B cell (primary cell): ENCODE data around the gene NUP210. TPM values are rescaled to one million over a fixed set of nuclear protein-coding genes. Genes with fewer than 3 reads are reported as not detected.

Source experiments
- ATAC-seq: fragments of 200-7000 bp; cut with Tn5 transposase; one replicate; pipeline ENCODE4 v1.10.0; 2021; ENCODE audit warnings: low read depth, mild to moderate bottlenecking, moderate number of reproducible peaks, moderate library complexity
- CTCF ChIA-PET: fragments of 350-600 bp; sonication (Branson Sonifier 250); formaldehyde crosslinking; loops from one replicate; lab custom pipeline; 2021; ENCODE audit warnings: antibody characterized with exemption, inconsistent platforms; lab: Charles Lee
- POLR2A ChIA-PET: fragments of 350-600 bp; sonication (Branson Sonifier 250); formaldehyde crosslinking; loops from one replicate; lab custom pipeline; 2021; ENCODE audit warnings: antibody characterized with exemption; lab: Charles Lee
- DNase-seq: peaks from one replicate; pipeline ENCODE4 v3.0.0; 2013
- H2AFZ ChIP-seq: 2 replicates; pipeline ENCODE4 v1.6.1; 2012; ENCODE audit warnings: mild to moderate bottlenecking, low read depth, low read length; ENCODE audit not compliant: insufficient read depth, poor library complexity, severe bottlenecking
- H3K27ac ChIP-seq, 2 donors: 1 replicate in 1 of 2; 2 replicates in 1 of 2; pipeline ENCODE4 v1.5.1; 2012 to 2013; ENCODE audit warnings: low read length in 2 of 2, mild to moderate bottlenecking in 2 of 2, moderate library complexity in 1 of 2
- H3K27me3 ChIP-seq, 4 experiments: fragments of 200-600 bp in 1 of 4; sonication (generic) in 1 of 4; replicated peaks in 1 of 4; 1 replicate in 2 of 4; 2 replicates in 2 of 4; pipeline versions ENCODE4 v1.6.1 to v1.7.0; 2013 to 2016; ENCODE audit warnings: low read length in 3 of 4, mild to moderate bottlenecking in 2 of 4, mixed read lengths in 1 of 4, moderate library complexity in 1 of 4; ENCODE audit not compliant: insufficient read depth in 4 of 4, control insufficient read depth in 3 of 4; ENCODE audit errors: control extremely low read depth in 1 of 4
- H3K36me3 ChIP-seq, 2 experiments: replicated peaks in 1 of 2; 1 replicate in 1 of 2; 2 replicates in 1 of 2; pipeline versions ENCODE4 v1.6.1 to v1.7.1; 2013; ENCODE audit warnings: low read length in 1 of 2; ENCODE audit not compliant: insufficient read depth in 2 of 2, control insufficient read depth in 1 of 2; ENCODE audit errors: control extremely low read depth in 1 of 2, extremely low read depth in 1 of 2
- H3K4me1 ChIP-seq, 2 donors: fragments of 200-600 bp in 1 of 2; sonication (generic) in 1 of 2; 1 replicate in 1 of 2; 2 replicates in 1 of 2; pipeline versions ENCODE4 v1.5.1 to v1.6.1; 2013 to 2017; ENCODE audit warnings: low read length in 2 of 2; ENCODE audit not compliant: control insufficient read depth in 2 of 2, insufficient read depth in 2 of 2
- H3K4me2 ChIP-seq: replicated peaks from 2 replicates; pipeline ENCODE3; 2012; ENCODE audit warnings: mild to moderate bottlenecking, low read depth, low read length; ENCODE audit not compliant: poor library complexity, severe bottlenecking
- H3K4me3 ChIP-seq, 5 experiments: fragments of 200-600 bp in 1 of 5; sonication (generic) in 1 of 5; 1 replicate in 3 of 5; 2 replicates in 2 of 5; pipeline versions ENCODE4 v1.5.1 to v1.7.0; 2011 to 2016; ENCODE audit warnings: low read length in 4 of 5, mild to moderate bottlenecking in 4 of 5, low read depth in 2 of 5, control low read depth in 1 of 5, moderate library complexity in 1 of 5; ENCODE audit not compliant: insufficient read depth in 1 of 5; ENCODE audit errors: control extremely low read depth in 1 of 5, extremely low read depth in 1 of 5
- H3K79me2 ChIP-seq: fragments of 200-600 bp; sonication (generic); one replicate; pipeline ENCODE4 v1.6.0; 2016; ENCODE audit warnings: low read length; ENCODE audit not compliant: control insufficient read depth, insufficient read depth
- H3K9ac ChIP-seq: fragments of 200-600 bp; sonication (generic); 2 replicates; pipeline ENCODE4 v1.6.1; 2017; ENCODE audit warnings: mild to moderate bottlenecking, low read length, moderate library complexity
- H3K9me3 ChIP-seq, 3 donors: one replicate each; pipeline versions ENCODE4 v1.6.1 to v1.7.1; 2013; ENCODE audit warnings: low read length in 2 of 3; ENCODE audit not compliant: control insufficient read depth in 2 of 3, insufficient read depth in 1 of 3; ENCODE audit errors: control extremely low read depth in 1 of 3
- H4K20me1 ChIP-seq: 2 replicates; pipeline ENCODE4 v1.6.0; 2012; ENCODE audit warnings: mild to moderate bottlenecking, low read length; ENCODE audit not compliant: insufficient read depth, control insufficient read depth, poor library complexity, severe bottlenecking
- H3K27ac Mint-ChIP-seq: one replicate; pipeline ENCODE4 v1.8.0; 2021; ENCODE audit warnings: mixed read lengths
- H3K27me3 Mint-ChIP-seq: one replicate; pipeline ENCODE4 v1.8.0; 2021; ENCODE audit warnings: mixed read lengths
- H3K4me1 Mint-ChIP-seq: one replicate; pipeline ENCODE4 v1.8.0; 2021; ENCODE audit warnings: mixed read lengths
- H3K4me3 Mint-ChIP-seq: one replicate; pipeline ENCODE4 v1.8.0; 2021; ENCODE audit warnings: mixed read lengths
- H3K9me3 Mint-ChIP-seq: one replicate; pipeline ENCODE4 v1.8.0; 2022; ENCODE audit warnings: mixed read lengths; ENCODE audit not compliant: insufficient read depth
- EZH2 ChIP-seq: IDR thresholded peaks from 2 replicates; pipeline ENCODE4 v1.6.1; 2012; ENCODE audit warnings: borderline replicate concordance, low read depth, mild to moderate bottlenecking, moderate library complexity, low read length; ENCODE audit not compliant: insufficient read depth, poor library complexity, severe bottlenecking
- WGBS: methylation state at CpG from one replicate; pipeline ENCODE4 v1.1.5; 2013; ENCODE audit warnings: missing lambda C conversion rate; ENCODE audit not compliant: insufficient coverage; 5-methylcytosine and 5-hydroxymethylcytosine counted together
- intact Hi-C: fragments of 100-400 bp; cut with micrococcal nuclease; formaldehyde crosslinking; loops from one replicate; pipeline ENCODE4 v1.10.0; 2022
- polyA plus RNA-seq: library from polyadenylated mRNA; depleted of rRNA; stranded (reverse); fragments of >200 nt; gene quantifications from 2 replicates; pipeline ENCODE4 v1.2.3, GENCODE V29; 2012
- total RNA-seq, 2 donors: library from RNA; stranded (reverse); fragments of 120-200 nt in 1 of 2; gene quantifications; 1 replicate in 1 of 2; 2 replicates in 1 of 2; pipeline versions ENCODE4 v1.2.3 to v1.2.4, GENCODE V29; 2013 to 2022
- TF ChIP-seq, protein P1 (sequence below): fragments of 200-600 bp; IDR thresholded peaks from one replicate; pipeline ENCODE4 v1.8.0; 2022; ENCODE audit warnings: antibody characterized with exemption, mild to moderate bottlenecking

Gene NUP210
- total and polyA plus RNA-seq, 2 donors (not counting 1 experiment from before 2014, with no cell fraction given) = 114 to 159 TPM

DNA sequence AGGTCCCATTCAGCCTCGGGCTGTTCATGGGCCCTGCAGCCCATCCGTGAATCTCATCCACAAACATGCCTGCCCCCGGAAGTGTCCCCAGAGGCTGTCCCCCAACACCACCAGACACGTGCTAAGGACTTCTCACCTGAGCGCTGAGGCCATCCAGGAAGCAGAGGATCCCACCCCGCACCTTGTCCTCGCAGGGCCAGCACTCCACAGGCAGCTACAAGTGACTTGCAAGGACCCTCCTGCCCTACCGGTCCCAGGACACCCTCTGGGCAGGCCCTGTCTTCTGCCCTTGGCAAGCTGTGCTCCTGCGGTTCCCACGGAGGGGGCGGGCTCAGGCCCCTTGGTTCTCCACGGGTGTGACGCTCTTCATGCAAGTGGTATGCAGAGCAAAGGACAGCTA is 146.0 kb downstream of the NUP210 start:
- POLR2A ChIA-PET = no interaction called here
- Histone ChIP-seq H3K9me3 (peaks cover 0 to 9% (median 3%) of the 10 kb centered on the region in 3 donors), H3K4me2 (no peak overlapping the region), H2AFZ (no peak overlapping the region), H4K20me1 (no peaks in the 10 kb centered on the region), H3K36me3 (no peaks in the 10 kb centered on the region), H3K27ac (no peak overlapping the region), H3K9ac (no peak overlapping the region), H3K27me3 (peaks cover 0 to 9% (median 0%) of the 10 kb centered on the region in 4 experiments), H3K79me2 (no peaks in the 10 kb centered on the region), H3K4me3 (no peak overlapping the region), H3K4me1 (peaks cover 0 to 8% of the 10 kb centered on the region in 2 donors)
- no peak for ATAC-seq
- Mint-ChIP-seq H3K9me3 (no peaks in the 10 kb centered on the region), H3K27ac (no peak overlapping the region), H3K4me3 (no peak overlapping the region), H3K27me3 (peaks cover 12% of the 10 kb centered on the region), H3K4me1 (peaks cover 6% of the 10 kb centered on the region)
- DNase-seq = no peak
- CTCF ChIA-PET = interaction anchor here (0.6 to 2.2 kb wide), 3 partner anchors 10 to 374 kb away, joined by 3 to 6 read pairs (median 3); no protein-coding TSS in a partner anchor
- TF ChIP-seq, protein P1, sequence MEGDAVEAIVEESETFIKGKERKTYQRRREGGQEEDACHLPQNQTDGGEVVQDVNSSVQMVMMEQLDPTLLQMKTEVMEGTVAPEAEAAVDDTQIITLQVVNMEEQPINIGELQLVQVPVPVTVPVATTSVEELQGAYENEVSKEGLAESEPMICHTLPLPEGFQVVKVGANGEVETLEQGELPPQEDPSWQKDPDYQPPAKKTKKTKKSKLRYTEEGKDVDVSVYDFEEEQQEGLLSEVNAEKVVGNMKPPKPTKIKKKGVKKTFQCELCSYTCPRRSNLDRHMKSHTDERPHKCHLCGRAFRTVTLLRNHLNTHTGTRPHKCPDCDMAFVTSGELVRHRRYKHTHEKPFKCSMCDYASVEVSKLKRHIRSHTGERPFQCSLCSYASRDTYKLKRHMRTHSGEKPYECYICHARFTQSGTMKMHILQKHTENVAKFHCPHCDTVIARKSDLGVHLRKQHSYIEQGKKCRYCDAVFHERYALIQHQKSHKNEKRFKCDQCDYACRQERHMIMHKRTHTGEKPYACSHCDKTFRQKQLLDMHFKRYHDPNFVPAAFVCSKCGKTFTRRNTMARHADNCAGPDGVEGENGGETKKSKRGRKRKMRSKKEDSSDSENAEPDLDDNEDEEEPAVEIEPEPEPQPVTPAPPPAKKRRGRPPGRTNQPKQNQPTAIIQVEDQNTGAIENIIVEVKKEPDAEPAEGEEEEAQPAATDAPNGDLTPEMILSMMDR = no peak
- TF ChIP-seq EZH2 = no peak
- intact Hi-C loops = no loop called here
- 27% methylated on average over 13 of the region's 13 CpGs for WGBS

DNA sequence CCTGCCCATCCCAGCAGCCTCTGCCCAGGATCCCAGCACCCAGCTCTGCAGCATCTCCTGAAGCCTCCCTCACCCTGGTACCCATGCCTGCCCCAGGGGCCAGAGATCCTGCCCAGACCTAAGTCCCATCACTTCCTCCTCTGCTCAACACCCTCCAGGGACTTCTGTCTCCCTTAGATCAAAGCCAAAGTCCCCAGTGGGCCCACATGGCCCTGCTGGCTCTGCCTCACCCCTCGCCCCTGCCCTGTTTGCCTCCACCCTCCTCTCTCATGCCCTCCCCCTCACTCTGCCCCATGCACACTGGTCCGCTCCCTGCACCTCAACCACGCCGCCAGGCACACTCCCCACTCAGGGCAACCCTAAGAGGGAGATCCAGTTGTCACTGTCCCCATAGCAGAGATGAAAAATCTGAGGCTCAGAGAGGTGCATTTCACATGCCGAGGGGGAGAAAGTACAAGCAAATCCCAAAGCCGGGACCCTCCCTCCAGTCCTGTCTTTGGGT is 146.5 kb downstream of the NUP210 start:
- 57% methylated on average over 6 of the region's 6 CpGs for WGBS
- no peak overlapping the region for H3K9ac ChIP-seq

More for the DNA sequence above, 146.5 kb downstream of the NUP210 start:
- Histone ChIP-seq H3K36me3 (no peaks in the 10 kb centered on the region), H2AFZ (no peak overlapping the region), H3K4me1 (peaks cover 0 to 8% of the 10 kb centered on the region in 2 donors), H3K79me2 (no peaks in the 10 kb centered on the region), H3K4me2 (no peak overlapping the region), H4K20me1 (no peaks in the 10 kb centered on the region), H3K27ac (no peak overlapping the region), H3K4me3 (no peak overlapping the region), H3K27me3 (peaks cover 0 to 9% (median 0%) of the 10 kb centered on the region in 4 experiments), H3K9me3 (peaks cover 0 to 11% (median 3%) of the 10 kb centered on the region in 3 donors)
- ATAC-seq (no peak), DNase-seq (no peak)
- TF ChIP-seq, protein P1 = no peak
- no peak for TF ChIP-seq EZH2
- no peak overlapping the region for H3K4me3 Mint-ChIP-seq
- peaks cover 16% of the 10 kb centered on the region for H3K27me3 Mint-ChIP-seq
- no peak overlapping the region for H3K27ac Mint-ChIP-seq
- H3K9me3 Mint-ChIP-seq = no peaks in the 10 kb centered on the region
- ChIA-PET CTCF (interaction anchor here (0.6 kb wide), 1 partner anchor 374 kb away, joined by 3 read pairs; no protein-coding TSS in a partner anchor), POLR2A (no interaction called here)
- H3K4me1 Mint-ChIP-seq = peaks cover 6% of the 10 kb centered on the region
- intact Hi-C loops = no loop called here
